Activated CD4-positive, CD25-positive, alpha-beta regulatory T cell (primary cell): Measurements from ENCODE around the gene ATPAF1.
A peak's percentile ranks its signal among the peaks of the same experiment; 100 is the strongest.

Experiments
- DNase-seq, 4 experiments: peaks; one replicate each; lab custom pipeline; 2025; lab: John Stamatoyannopoulos, UW

Gene ATPAF1

DNA sequence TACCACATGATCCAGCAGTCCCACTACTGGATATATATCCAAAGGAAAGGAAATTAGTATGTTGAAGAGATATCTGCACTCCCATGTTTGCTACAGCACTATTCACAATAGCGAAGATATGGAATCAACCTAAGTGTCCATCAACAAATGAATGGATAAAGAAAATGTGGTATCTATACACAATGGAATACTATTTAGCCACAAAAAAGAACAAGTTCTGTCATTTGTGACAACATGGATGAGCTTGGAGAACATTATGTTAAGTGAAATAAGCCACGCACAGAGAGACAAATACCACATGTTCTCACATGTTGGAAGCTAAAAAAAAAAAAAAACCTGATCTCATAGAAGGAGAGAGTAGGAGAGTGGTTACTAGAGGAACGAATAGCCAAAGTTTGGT, 17.7 kb downstream of the ATPAF1 start:
- no peak for DNase-seq

DNA sequence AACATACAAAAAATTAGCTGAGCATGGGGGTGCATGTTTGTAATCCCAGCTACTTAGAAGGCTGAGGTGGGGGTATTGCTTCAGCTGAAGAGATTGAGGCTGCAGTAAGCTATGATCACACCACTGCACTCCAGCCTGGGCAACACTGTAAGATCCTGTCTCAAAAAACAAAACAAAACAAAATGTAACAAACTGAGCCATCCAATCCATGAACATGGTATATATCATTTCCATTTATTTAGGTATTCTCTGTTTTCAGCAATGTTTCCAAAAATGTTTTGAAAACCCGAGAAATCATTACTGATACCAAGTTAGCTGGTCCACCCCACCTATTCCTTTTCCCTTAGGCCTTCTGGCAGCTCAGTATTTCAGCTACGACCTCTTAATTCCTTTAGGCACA, 18.4 kb downstream of the ATPAF1 start:
- no peak for DNase-seq

DNA sequence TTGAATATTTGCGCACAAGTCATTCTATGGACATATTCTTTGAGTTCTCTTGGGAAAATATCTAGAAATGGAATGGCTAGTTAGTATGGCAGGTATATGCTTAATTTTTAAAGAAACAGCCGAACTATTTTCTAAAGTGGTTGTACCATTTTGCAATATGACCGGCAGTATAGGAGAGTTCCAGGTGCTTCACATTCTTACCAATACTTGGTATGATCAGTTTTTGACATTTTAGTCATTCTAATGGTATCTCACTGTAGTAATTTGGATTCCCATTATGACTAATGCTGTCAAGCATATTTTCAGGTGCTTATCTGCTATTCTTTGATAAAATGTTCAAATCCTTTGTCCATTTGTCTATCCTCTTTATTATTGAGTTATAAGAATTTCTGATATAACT, 20.6 kb downstream of the ATPAF1 start:
- no peak for DNase-seq

DNA sequence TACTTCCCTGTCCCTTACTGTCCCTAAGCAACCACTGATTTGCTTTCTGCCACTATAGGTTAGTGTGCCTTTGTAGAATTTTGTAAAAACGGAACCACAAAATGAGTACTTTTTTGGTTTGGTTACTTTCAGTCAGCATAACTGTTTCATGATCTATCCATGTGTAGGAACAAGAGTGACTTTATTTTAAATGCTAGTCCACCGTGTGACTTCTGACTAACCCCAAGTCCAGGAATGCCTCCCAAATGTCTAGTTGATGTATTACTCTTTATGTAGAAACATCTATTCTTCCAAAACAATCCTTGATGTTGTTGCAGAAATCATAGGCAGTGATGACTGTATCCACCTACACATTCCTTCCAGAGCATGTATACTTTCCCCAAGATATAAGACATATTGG, 21.3 kb downstream of the ATPAF1 start:
- no peak for DNase-seq

DNA sequence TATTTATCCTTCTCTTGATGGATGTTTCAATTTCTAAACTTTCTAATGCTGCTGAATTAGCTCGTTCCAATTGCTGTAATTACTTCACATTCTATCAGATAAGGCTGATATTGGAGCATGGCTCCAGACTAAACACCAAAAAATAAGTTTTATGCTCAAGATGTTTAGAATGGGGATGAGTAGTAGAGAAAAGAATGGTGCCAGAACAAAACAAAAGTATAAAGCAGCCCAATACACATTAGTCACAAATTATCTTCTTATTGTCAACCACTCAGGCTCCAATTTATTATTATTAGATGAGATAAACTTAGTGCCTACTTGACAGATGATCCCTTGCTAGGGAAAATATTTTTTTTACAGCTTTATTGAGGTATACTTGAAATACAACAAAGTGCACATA, 21.8 kb downstream of the ATPAF1 start:
- DNase-seq: no peak

DNA sequence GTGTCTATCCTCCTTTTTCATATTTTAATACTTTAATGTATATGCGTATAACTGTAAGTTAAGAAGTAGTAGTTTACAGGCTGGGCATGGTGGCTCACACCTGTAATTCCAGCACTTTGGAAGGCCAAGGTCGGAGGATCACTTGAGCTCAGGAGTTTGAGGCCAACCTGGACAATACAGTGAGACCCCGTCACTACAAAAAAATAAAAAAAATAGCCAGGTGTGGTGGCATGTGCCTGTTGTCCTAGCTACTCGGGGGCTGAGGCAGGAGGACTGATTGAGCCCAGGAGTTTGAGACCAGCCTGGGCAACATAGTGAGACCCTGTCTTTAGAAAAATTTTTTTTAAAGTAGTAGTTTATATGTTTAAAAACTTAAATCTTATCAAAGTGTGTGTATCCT, 22.3 kb downstream of the ATPAF1 start:
- no peak for DNase-seq

DNA sequence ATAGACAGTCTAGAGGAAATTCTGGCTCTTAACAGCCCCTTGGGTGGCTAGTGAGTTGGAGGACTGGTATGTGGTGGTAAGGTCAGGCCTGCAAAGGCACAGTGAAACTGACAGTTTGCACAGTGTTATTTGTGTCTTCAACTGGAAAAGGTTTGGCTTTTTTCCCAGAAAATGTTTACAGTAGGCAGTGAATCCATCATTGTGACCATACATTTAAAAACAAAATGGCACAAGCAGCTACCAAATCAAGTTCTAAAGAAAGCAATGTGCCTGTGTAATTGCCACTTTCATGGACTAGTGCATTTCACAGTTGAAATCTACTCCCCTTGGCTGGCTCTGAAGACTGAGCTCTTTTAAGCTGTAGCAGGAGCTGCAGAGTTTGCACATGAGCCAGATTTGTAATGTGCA, 24.8 kb downstream of the ATPAF1 start:
- no peak for DNase-seq

DNA sequence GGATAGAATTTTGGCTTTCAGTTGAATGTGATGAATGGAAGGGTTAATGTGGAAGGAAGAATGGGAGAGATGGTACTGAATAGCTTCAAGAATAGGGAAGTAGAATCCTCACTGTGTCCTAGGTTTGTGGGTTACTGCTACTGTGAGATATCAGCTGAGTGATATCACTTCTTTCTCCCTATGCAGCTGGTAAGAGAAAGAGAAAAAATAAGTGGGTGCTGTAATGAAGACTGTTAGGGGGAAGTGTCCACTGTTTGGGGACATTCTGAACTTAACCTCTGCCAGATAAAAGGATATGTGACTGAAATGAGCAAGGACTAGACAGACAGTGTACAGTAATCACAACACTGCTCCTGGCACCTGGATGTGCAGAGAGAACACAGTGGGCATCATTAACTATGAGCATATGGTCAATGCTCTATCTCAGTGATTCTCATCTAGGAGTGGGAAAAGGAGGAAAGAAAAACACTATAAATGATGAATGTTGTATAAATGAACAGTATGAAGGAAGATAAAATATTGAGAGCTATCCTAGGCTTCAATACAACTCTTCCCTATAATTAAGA, 26.0 kb downstream of the ATPAF1 start:
- no peak for DNase-seq

DNA sequence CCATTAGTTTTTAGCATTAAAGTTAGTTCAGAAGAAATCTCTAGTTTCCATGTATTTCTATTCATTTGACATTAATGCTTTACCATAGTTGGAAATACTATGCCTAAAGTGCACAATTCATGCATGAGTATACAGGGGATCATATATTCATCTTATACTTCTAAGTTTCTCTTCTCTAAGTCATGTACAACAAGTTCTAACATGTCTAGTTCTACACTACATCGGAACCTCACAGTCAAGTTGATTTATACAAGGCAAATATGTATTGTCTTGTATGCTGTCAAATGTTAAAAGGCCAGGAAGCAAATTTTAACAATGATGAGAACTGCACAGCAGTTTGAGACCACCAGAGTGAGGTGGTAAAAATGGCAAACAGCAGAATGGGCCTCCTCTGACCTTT, 28.6 kb downstream of the ATPAF1 start:
- DNase-seq: no peak

DNA sequence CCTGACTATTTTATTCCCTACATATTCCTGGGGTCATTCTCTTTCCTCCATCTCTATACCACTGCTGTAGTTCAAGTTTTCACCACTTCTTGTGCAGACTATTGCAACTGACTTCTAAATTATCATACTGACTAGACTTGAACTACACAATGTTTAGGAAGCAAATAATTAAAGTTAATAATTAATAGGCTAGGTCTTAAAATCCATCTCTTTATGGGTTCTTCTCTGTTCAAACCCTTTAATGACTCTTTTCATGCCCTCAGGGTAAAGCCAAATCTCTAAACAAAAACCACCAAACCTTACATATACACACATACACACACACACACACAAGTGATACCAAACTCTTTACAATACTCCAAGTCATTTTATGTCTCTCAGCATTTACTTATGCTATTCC, 29.2 kb downstream of the ATPAF1 start:
- DNase-seq: no peak

DNA sequence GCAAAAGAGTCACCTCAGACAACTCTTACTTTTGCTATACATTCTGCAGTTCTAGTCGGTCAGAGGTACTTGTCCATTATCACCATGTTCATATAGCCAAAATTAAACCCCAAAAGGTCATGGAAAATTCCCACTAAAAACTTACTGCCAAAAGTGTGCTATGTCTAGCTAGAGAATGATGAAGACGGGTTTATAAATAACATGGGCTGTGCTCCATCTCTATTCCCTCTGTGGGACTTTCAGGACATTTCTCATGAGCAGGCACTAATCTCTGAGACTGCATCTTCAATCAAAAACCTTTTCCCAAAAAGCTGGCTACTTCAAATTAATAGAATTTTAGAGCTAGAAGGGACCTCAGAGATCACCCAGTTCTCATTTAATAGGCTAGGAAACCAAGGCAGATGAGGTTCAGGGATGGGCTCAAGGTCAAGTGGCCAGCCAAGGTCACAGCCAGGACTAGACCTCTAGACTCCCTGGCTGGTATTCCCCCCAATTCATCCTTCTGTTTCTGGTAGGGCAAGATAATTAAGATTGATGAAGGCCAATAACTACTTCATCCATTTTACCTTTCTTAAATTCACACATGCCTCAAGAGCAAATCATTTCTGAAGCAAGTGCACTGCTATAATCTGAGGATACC, 30.6 kb downstream of the ATPAF1 start:
- no peak for DNase-seq

DNA sequence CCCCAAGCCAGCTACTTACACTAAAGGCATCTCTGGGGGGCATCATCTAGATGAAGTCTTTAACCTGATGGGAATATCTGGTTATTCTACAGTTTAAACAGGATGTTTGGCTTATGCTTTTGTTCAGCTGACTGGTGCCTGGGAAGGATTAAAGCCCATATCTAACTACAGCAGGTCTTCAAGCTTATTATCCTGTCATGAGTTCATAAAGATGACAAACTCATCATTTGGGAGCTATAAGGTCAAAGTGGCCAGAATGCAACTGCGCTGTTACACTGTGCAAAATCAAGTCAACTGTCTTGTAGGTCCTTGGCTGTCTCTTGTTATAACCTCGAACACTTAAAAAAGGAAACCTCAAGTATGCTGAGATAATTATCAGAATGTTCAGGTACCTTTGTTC, 33.0 kb downstream of the ATPAF1 start:
- DNase-seq: no peak

DNA sequence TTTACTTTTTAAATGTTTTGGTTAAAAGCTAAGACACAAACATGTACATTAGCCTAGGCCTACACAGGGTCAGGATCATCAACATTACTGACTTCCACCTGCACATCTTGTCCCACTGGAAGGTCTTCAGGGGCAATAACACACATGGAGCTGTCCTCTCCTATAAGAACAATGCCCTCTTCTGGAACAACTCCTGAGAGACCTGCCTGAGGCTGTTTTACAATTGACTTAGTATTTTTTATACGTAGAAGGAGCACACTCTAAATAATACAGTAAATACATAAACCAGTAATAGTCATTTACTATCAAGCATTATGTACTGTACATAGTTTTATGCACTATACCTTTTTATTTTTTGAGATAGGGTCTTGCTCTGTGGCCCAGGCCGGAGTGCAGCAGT, 37.4 kb downstream of the ATPAF1 start:
- DNase-seq: no peak

DNA sequence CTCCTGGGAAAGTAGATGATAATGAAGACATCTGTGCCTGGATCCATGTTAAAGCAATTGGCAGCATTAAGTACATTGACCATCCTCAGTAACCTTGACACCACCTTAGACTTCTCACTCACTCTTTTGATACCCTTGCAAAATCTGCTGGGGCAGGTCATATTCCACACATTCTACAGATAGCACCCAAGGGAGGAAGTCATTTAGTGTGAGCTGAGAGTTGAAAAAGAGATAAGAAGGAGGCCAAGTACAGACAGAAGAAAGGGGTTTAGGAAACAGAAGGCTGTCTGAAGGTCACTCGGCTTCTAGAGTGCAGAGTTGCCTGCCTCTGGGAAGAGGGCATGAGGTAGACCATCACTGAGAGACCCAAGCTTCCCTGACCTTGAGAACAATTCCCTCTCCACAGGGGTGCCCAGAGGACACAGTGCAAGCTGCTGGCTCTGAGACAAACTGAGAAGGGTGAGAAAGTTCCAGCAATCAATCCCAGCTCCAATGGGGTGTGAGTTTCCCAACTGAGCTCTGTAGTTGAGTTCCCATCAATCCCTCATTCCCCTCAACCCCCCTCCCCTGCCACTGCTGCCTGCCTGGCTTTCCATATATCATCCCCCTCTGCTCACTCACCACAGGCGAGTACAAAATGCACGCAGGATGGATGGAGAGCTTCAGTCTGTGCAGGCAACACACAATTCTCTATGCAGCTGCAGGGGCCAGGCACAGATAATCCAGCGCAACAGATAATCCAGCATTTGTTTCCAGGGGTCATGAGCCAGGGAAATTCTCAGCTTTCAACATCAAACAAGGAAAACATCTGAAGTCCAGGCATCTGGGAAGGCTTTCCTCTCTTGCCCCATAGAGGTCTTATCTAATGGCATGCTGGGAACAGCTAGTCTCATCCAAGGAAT, 44.2 kb downstream of the ATPAF1 start:
- no peak for DNase-seq

DNA sequence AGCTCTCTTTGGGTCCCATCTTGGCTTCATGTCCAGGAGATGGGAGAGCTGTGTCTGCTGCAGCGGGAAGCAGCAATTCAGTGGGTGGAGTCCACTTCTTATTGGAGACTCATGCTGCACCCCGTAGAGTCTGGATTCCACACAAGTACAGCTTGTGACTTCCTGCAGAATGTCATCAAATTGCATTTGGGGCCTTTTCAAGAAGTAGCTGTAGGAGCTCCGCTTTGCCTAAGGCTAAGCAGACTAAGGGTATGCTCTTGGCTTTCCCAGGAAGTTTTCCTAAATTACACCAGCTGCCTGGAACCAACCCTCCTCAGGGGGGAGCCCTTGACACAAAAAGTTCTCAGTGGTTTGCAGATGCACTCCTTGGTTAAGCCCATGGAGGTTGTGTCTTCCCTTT, 45.8 kb downstream of the ATPAF1 start:
- DNase-seq: no peak

DNA sequence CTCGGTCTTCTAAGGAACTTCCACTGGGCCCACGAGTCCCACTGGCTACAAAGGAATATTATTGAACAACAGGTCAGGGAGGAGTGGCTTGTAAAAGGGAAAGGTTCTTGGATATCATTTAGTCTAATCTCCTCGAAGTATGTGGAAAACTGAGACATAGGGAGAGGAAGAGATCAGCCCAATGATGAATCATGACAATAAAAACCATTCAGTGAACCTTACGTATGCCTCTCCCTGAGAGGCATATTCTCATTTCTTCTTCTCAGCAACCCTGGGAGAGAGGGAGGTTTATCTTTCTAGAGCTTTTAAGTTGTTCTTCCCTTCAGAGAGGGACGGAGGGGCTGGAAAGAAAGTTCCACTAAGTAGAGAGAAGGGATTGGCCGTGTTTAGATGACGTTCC, 46.2 kb downstream of the ATPAF1 start:
- no peak for DNase-seq

DNA sequence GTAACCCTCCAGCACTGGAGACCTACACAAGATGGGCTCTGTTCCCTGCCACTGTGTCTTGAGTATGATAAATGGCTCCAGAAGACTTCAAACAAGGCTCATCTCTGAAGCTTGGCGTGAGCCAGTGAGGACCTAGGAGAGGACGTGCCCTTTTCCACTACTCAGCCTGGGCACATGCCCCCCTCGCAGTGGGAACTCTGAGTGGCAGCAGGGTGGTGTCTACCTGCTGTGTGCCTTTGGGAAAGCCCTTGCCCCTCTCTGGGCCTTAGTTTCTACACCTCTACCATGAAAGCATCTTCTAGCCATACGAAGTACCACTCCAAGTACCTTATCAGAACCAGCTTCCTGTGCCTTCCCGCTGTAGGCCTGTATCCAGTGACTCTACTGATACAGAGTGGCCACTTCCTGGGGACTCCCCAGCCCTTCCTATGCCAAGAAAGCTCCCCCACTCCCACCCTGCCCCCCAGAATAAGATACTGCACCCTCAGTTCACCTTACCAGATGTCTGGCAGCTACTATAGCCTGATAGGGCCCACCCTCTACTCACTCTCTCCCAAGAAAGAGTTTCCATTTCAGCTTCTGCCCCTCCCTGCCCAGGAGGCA, 48.4 kb downstream of the ATPAF1 start:
- no peak for DNase-seq

DNA sequence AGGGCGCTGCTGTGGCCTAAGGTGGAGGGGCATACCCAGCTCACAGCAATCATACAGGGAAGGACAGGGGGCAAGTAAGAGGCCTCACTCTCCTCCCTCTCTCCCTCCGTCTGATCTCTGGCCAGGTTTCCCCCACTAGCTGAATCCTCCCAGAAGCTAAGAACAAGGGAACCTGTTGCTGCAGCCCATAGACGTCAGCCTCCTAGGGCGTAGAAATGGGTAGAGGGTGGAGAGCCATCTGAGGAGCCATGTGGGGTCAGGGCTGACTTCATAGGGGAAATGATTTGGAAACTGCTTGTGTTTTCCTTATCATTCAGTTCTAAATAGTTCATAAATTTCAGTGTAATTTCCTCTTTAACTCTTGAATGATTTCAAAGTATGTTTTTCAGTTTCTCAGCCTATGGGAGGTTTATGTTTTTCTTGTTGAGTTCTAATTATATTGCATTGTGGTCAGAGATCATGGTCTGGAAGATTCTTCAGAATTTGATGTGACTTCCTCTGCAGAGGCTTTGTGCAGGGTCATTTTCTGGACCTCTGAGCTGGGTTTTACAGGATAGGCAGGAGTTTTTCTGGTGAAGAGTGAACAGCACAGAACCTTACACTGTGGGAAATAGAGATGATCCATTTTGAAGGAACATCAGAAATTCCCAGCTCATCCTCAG, 49.3 kb downstream of the ATPAF1 start:
- no peak for DNase-seq

DNA sequence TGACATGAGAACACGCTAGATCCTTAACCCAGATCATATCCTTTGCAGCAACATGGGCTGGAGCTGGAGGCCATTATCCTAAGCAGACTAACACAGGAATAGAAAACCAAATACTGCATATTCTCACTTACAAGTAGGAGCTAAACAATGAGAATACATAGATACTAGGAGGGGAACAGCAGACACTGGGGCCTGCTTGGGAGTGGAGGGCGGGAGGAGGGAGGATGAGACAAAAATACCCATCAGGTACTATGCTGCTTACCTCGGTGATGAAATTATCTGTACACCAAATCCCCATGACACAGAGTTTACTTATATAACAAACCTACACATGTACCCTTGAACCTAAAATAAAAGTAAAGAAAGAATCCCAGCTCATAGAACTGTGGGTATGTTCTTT, 50.3 kb downstream of the ATPAF1 start:
- DNase-seq: no peak

DNA sequence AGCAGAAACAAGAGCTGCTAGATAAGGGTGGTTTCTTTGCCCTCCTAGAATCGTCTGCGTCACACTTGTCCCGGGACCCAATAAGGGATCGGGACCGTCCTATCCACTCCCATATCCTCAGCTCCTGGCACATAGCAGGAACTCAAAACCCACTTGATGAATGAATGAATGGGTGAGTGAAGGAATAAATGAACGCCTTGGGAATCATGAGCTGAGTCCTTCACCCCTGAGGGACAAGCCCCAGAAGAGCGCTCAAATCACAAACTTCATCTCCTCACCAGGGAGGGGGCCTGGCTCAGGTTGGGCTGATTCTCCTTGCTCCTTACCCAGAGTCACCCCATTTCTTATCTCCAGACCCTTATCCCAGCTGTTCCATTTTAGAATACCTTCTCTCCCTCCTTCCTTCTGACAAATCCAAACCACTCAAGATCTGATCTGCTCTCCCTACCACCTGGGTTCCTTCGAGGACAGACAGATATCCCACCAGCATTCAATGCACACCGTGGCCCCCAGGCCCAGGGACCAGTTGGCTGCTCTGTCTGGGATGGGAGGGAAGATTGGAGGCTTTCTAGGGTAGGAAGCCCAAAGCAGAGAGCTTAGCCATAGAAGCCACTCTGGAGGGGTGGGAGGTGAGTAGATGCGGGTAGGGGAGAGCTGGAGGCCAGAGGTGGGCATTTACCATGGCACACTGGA, 50.9 kb downstream of the ATPAF1 start:
- no peak for DNase-seq

DNA sequence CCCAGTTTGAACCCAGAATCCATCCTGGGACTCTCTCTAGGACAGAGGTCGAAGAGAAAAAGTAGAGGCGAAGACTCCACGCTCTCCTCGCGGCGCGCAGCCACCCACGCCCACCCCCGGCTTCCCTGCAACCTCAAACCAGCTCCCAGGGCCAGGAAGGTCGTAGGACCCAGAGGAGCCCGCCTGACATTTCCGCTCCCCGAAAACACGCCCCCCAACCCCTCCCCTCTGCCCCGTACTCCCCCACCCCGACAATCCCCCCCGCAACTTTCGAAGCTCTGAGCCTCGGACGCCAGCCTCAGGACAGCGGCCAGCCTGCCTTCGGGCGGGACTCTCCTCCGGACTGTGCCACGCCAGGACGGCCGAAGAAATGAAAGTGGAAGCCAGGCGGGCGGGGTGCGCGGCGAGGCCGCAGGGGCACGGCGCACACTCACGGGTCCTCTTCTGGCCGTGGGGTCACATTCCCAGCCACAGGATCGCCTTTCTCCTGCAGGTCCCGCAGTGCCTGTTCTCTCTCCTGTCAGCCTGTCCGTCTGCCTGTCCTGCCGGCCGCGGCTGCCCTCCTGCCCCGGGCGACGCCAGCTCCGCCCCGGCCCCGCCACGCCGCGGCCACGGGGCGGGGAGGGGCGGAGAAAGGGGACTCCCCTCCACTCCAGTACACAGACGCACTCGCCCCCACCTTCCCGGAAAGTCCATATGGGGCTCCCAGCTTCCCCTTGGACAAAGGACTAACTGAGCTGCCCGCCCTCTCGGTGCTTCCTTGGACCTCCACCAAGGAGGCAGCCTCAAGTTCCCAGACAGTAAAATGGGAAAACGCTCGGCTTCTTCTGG, 51.7 kb downstream of the ATPAF1 start, which contains the start of gene MOB3C:
Gene MOB3C, minus strand, starts transcription at position 535 of the 831 bp plus-strand sequence. CDS start 3,490 bp downstream, outside the sequence.
- peak; percentile 16 to 46 (median 34) for DNase-seq
